HG02678 (cell line): ENCODE data around the gene PPP4C.
"Not testable (repeated sequence)": the region's sequence is repeated elsewhere in the genome, so short reads cannot be mapped to it uniquely, and the experiment has no call there.

Source experiments
- ATAC-seq: cut with Tn5 transposase; IDR thresholded peaks from one replicate; pipeline ENCODE4 v1.9.1; 2021; ENCODE audit warnings: mild to moderate bottlenecking, moderate library complexity; ENCODE audit not compliant: unreplicated experiment

Gene PPP4C

DNA sequence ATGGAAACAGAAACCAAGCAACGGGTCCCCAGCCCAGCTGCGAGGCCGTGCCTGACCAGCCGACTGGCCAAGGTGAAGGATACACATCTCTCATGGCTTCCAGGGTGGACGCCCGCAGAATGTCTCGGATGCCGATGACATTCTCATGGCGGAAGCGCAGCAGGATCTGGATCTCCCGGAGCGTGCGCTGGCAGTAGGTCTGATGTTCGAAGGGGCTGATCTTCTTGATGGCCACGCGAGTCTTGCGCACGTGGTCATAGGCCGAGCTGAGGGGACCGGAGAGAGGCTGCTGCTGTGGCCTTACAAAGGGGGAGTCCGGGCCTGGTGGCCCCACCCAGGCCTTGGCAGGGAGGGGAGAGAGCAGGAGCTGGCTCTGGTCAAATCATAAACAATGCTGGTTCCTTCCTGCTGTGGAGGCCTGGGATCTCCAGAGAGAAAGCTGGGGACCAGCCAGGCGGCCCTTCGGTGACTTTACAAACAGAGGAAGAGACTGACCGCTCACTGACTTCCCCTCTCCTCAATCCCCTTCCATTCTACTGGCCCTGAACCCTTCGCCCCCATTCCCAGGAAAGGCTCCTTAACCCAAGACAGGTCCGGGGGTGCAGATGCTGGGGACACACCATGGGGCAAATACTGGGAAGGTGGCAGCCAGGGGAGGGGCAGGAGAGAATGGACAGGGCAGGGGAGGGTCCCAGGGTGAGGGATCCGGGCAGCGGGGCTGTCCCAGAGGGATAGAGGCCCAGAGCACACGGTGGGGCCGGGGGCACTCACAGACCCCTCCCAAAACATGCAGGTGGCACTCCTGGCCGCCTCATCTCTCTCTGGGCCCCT, 46.2 kb downstream of the PPP4C start:
- no peak for ATAC-seq

DNA sequence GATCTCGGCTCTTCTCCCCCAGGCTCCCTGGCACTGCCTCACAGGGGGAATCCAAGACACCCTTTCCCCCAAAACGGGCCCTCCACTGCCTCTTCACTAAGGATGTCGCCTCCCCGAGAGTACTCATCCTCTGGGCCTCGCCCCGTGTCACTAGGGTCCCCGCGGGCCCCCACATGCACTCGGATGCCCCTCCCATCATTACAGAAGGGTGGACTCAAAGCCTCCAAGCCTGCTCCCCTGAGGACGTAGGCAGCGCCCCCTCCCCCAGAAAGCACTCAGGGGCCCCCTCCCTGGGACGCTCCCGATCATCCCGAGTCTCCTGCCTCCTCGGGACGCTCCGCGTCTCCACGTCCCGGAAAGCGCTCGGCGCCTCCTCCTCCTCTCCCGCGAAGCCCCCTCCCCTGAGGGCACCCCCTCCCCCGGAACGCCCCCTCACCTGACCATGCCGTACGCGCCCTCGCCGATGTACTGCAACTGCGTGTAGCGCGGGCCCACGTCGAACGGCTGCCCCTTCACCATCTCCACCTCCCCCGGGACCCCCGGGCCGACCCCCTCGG, 46.9 kb downstream of the PPP4C start:
- ATAC-seq = no peak

DNA sequence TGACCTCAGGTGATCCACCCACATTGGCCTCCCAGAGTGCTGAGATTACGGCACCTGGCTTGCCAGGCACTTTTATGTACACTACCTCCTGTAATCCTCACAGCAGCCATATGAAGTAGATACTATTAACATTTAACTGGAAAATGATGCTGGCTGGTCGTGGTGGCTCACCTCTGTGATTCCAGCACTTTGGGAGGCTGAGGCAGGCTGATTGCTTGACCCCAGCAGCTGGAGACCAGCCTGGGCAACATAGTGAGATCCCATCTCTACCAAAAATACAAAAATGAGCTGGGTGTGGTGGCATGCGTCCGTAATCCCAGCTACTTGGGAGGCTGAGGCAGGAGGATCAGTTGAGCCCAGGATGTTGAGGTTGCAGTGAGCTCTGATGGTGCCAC, 49.2 kb downstream of the PPP4C start:
- no peak for ATAC-seq

DNA sequence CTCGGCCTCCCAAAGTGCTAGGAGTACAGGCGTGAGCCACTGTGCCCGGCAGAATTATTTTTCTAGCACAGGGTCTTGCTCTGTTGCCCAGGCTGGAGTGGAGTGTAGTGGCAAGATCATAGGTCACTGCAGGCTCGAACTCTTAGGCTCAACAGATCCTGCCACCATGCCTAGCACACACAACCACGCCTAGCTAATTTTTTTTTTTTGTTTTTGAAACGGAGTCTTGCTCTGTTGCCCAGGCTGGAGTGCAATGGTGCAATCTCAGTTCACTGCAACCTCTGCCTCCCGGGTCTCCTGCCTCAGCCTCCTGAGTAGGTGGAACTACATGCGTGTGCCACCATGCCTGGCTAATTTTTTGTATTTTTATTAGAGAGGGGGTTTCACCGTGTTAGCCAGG, 49.9 kb downstream of the PPP4C start:
- ATAC-seq = not testable (repeated sequence)

DNA sequence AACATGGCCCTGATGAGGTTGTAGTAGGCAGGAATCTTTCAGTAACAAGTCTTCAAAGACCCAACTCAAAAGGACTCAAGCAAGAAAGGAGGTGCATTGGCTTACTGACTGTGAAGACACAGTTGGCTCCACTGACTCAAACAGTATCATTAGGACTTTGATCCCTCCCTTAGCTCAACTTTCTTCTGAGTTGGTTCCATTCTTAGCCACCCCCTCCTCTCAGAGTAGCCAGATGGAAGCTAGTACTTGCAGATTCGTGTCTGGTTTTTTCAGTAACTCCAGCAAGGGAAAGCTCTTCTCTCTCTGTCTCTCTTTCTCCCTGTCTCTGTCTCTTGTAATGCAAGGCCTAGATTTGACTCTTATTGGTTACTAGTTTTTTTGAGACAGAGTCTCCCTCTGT, 52.2 kb downstream of the PPP4C start:
- no peak for ATAC-seq

DNA sequence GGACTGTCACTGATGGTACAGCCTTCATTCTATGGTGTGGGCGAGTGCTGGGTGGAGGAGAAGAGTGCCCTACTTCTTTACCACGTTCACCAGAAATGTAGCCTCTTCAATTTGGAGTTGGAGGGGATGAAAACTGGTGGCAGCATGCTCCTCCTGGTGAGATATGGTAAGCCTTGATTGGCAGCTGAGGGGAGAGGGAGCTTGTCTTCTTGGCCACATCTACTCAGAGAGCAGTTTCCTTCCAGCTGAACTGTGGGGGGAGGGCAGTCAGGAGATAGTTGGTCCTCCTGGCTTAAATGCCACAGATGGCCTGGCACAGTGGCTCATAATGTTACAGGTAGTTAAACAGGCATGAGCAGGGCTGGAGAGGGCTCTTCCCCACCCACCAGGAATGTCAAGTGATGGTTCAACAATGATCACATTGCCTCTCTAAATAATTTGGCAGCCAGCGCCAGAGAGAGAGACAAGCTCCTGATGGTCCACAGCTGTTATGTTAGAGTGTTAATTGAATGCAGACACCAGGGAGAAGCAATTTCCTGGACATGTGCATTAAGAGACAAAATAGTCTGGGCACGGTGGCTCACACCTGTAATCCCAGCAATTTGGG, 56.2 kb downstream of the PPP4C start:
- no peak for ATAC-seq

DNA sequence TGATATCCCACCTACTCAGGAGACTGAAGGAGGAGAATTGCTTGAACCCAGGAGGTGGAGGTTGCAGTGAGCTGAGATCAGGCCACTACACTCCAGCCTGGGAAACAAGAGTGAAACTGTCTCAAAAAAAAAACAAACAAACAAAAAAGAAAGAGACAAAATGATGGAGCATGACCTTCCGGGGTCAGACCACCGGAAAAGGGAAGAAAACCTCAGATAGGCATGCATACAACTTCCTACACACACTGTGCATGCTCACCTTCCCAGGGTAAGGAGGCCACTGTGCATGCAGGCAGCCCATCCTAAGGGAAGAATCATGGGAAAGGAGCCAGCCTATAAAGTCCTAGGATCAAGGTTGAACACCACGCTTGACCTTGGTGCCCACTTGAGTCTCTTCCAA, 56.8 kb downstream of the PPP4C start:
- ATAC-seq = no peak
